Loucy (cell line): Measurements from ENCODE around the gene RAMACL.

Experiments used
- H2AFZ ChIP-seq: fragments of 200-600 bp; sonication (generic); 2 replicates; pipeline ENCODE4 v1.6.0; 2016; ENCODE audit warnings: antibody characterized with exemption, mild to moderate bottlenecking, low read length, moderate library complexity
- H3F3A ChIP-seq: fragments of 200-600 bp; 2 replicates; pipeline ENCODE4 v1.6.0; 2016; ENCODE audit warnings: antibody characterized with exemption, low read depth, mild to moderate bottlenecking
- H3K27me3 ChIP-seq: fragments of 200-600 bp; sonication (generic); 2 replicates; pipeline ENCODE4 v1.6.1; 2014; ENCODE audit warnings: low read length, mild to moderate bottlenecking; ENCODE audit not compliant: insufficient read depth, poor library complexity, severe bottlenecking
- H3K36me3 ChIP-seq: fragments of 200-600 bp; sonication (generic); 2 replicates; pipeline ENCODE4 v1.6.1; 2016; ENCODE audit warnings: low read length; ENCODE audit not compliant: insufficient read depth
- H3K4me1 ChIP-seq: fragments of 200-600 bp; sonication (generic); 2 replicates; pipeline ENCODE4 v1.5.1; 2014; ENCODE audit warnings: low read length, mild to moderate bottlenecking; ENCODE audit not compliant: insufficient read depth, poor library complexity, severe bottlenecking
- H3K4me2 ChIP-seq: fragments of 200-600 bp; sonication (generic); 2 replicates; pipeline ENCODE4 v1.6.0; 2014; ENCODE audit warnings: antibody characterized with exemption, low read length, low read depth, mild to moderate bottlenecking; ENCODE audit not compliant: poor library complexity, severe bottlenecking
- H3K4me3 ChIP-seq: fragments of 200-600 bp; sonication (generic); 2 replicates; pipeline ENCODE4 v1.5.1; 2014; ENCODE audit warnings: low read length, mild to moderate bottlenecking, mixed read lengths; ENCODE audit not compliant: poor library complexity, severe bottlenecking
- H3K79me2 ChIP-seq: fragments of 200-600 bp; sonication (generic); 2 replicates; pipeline ENCODE4 v1.6.1; 2014; ENCODE audit warnings: low read length; ENCODE audit not compliant: insufficient read depth
- H3K9ac ChIP-seq: fragments of 200-600 bp; sonication (generic); 2 replicates; pipeline ENCODE4 v1.6.0; 2014; ENCODE audit warnings: mild to moderate bottlenecking, low read depth, low read length, moderate library complexity; ENCODE audit not compliant: poor library complexity, severe bottlenecking
- H3K9me2 ChIP-seq: fragments of 200-600 bp; sonication (generic); replicated peaks from 2 replicates; pipeline ENCODE4 v1.6.1; 2016; ENCODE audit warnings: low read depth, low read length, mixed read lengths
- H3K9me3 ChIP-seq: fragments of 200-600 bp; sonication (generic); 2 replicates; pipeline ENCODE4 v1.6.1; 2014; ENCODE audit warnings: mild to moderate bottlenecking, antibody characterized with exemption, low read length, low read depth; ENCODE audit not compliant: insufficient read depth
- H4K20me1 ChIP-seq: fragments of 200-600 bp; sonication (generic); 2 replicates; pipeline ENCODE4 v1.6.0; 2014; ENCODE audit warnings: antibody characterized with exemption, low read length, mild to moderate bottlenecking; ENCODE audit not compliant: insufficient read depth, poor library complexity, severe bottlenecking
- CTCF ChIP-seq: fragments of 200-600 bp; sonication (generic); conservative IDR thresholded peaks from 2 replicates; pipeline ENCODE4 v1.5.1; 2014; ENCODE audit warnings: mild to moderate bottlenecking, antibody characterized with exemption, low read length
- EZH2phosphoT487 ChIP-seq: fragments of 200-600 bp; IDR thresholded peaks from 2 replicates; pipeline ENCODE4 v1.6.1; 2018; ENCODE audit warnings: antibody characterized with exemption, mild to moderate bottlenecking, moderate library complexity, borderline replicate concordance

RAMACL gene

GRCh38 chr6:166588691-166589336 lies 2.3 kb upstream of the RAMACL start:
- H3K4me2 ChIP-seq = peak overlapping the region; percentile 68
- H3K4me1 ChIP-seq = peaks cover 37% of the 10 kb centered on the region

GRCh38 chr6:166587631-166588413 lies 1.3 kb upstream of the RAMACL start:
- H3F3A ChIP-seq = no peaks in the 10 kb centered on the region
- no peaks in the 10 kb centered on the region for H3K9me2 ChIP-seq
- H3K4me1 ChIP-seq = peaks cover 47% of the 10 kb centered on the region
- H3K36me3 ChIP-seq = no peaks in the 10 kb centered on the region
- TF ChIP-seq CTCF (no peak), EZH2phosphoT487 (no peak)
- no peaks in the 10 kb centered on the region for H3K27me3 ChIP-seq
- no peak overlapping the region for H2AFZ ChIP-seq
- no peak overlapping the region for H3K9ac ChIP-seq
- no peak overlapping the region for H3K4me3 ChIP-seq
- peak overlapping the region; percentile 68 for H3K4me2 ChIP-seq
- no peaks in the 10 kb centered on the region for H4K20me1 ChIP-seq
- no peaks in the 10 kb centered on the region for H3K79me2 ChIP-seq
- no peaks in the 10 kb centered on the region for H3K9me3 ChIP-seq

More at GRCh38 chr6:166588691-166589336, 2.3 kb upstream of the RAMACL start:
- Histone ChIP-seq H3K79me2 (no peaks in the 10 kb centered on the region), H3K9ac (peak overlapping the region; percentile 12), H3K9me3 (no peaks in the 10 kb centered on the region), H4K20me1 (no peaks in the 10 kb centered on the region), H3K36me3 (no peaks in the 10 kb centered on the region), H3F3A (no peaks in the 10 kb centered on the region), H3K27me3 (no peaks in the 10 kb centered on the region), H3K4me3 (peak overlapping the region; percentile 45), H2AFZ (no peak overlapping the region), H3K9me2 (no peaks in the 10 kb centered on the region)
- no peak for TF ChIP-seq EZH2phosphoT487
- no peak for TF ChIP-seq CTCF

GRCh38 chr6:166584853-166585429 lies 1.5 kb downstream of the RAMACL start:
- Histone ChIP-seq H4K20me1 (no peaks in the 10 kb centered on the region), H3K4me2 (no peak overlapping the region), H3F3A (no peaks in the 10 kb centered on the region), H3K9me2 (no peaks in the 10 kb centered on the region), H3K79me2 (no peaks in the 10 kb centered on the region), H3K4me1 (peaks cover 44% of the 10 kb centered on the region), H3K4me3 (no peak overlapping the region), H3K9me3 (no peaks in the 10 kb centered on the region), H3K36me3 (no peaks in the 10 kb centered on the region), H3K27me3 (no peaks in the 10 kb centered on the region), H3K9ac (no peak overlapping the region), H2AFZ (no peak overlapping the region)
- TF ChIP-seq EZH2phosphoT487 = no peak
- TF ChIP-seq CTCF = no peak
